ENCODE measurements around the gene DLX4.

- TF ChIP-seq CTCF (IDR thresholded peaks at IDR 0.05) (no peak), POLR2AphosphoS5 (IDR thresholded peaks at IDR 0.05; ENCODE audit: insufficient read depth in 1 of 2, low read depth in 1 of 2) (no peak), POLR2A (IDR thresholded peaks at IDR 0.05) (no peak)
Observed at GRCh38 chr17:50023520-50023919, 54.5 kb downstream of the DLX4 start.

All from vagina (tissue), 2 donors.